ENCODE data around the gene MARK3.
A peak's percentile ranks its signal among the peaks of the same experiment; 100 is the strongest.

MARK3 gene

GRCh38 chr14:103463851-103464250 lies 78.6 kb downstream of the MARK3 start:
- no peak for TF ChIP-seq CTCF (conservative IDR thresholded peaks at IDR 0.05; ENCODE audit: low read depth, low read length)
- H3K4me3 ChIP-seq (ENCODE audit: low read length) = no peak overlapping the region
- no peak for DNase-seq (ENCODE audit: low read depth)

DNA sequence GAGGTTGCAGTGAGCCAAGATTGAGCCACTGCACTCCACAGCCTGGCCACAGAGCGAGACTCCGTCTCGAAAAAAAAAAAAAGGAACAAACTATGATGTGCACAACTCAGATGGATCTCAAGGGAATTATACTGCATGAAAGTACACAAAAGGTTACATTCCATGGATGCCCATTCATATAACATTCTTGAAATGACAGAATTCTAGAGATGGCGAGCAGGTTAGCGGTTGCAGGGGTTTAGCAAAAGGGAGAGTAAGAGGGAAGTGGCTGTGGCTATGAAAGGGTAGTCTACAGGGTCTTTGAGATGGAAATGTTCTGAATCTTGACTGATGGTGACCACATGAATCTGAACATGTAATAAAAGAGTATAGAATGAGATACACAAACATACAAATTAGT lies 87.7 kb downstream of the MARK3 start:
- no peak overlapping the region for H3K4me3 ChIP-seq (ENCODE audit: low read length)
- no peak for TF ChIP-seq CTCF (conservative IDR thresholded peaks at IDR 0.05; ENCODE audit: low read depth, low read length)
- DNase-seq (ENCODE audit: low read depth) = peak; percentile 5

DNA sequence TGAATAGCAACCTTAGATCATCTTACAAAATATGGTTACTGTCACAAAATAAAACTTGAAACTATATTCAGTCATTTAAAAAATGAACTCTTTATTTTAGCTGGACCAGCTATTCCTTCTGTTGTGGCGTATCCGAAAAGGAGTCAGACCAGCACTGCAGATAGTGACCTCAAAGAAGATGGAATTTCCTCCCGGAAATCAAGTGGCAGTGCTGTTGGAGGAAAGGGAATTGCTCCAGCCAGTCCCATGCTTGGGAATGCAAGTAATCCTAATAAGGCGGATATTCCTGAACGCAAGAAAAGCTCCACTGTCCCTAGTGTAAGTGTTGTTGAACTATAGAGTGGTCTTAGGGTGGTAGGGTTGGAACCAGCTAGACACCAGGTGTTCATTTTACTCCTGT lies 89.7 kb downstream of the MARK3 start:
- no peak for TF ChIP-seq CTCF (conservative IDR thresholded peaks at IDR 0.05; ENCODE audit: low read depth, low read length)
- no peak overlapping the region for H3K4me3 ChIP-seq (ENCODE audit: low read length)
- no peak for DNase-seq (ENCODE audit: low read depth)

- no peak for DNase-seq (ENCODE audit: low read depth)
- TF ChIP-seq CTCF (conservative IDR thresholded peaks at IDR 0.05; ENCODE audit: low read depth, low read length) = no peak
Observed at GRCh38 chr14:103476065-103476464, 90.8 kb downstream of the MARK3 start.

GRCh38 chr14:103476631-103477030 lies 91.4 kb downstream of the MARK3 start:
- no peak for DNase-seq (ENCODE audit: low read depth)
- no peak for TF ChIP-seq CTCF (conservative IDR thresholded peaks at IDR 0.05; ENCODE audit: low read depth, low read length)

More at GRCh38 chr14:103476065-103476464, 90.8 kb downstream of the MARK3 start:
- H3K4me3 ChIP-seq (ENCODE audit: low read length) = no peak overlapping the region

GRCh38 chr14:103480595-103480994 lies 95.4 kb downstream of the MARK3 start:
- no peak for DNase-seq (ENCODE audit: low read depth)
- H3K4me3 ChIP-seq (ENCODE audit: low read length) = no peak overlapping the region
- TF ChIP-seq CTCF (conservative IDR thresholded peaks at IDR 0.05; ENCODE audit: low read depth, low read length) = no peak

More at GRCh38 chr14:103476631-103477030, 91.4 kb downstream of the MARK3 start:
- no peak overlapping the region for H3K4me3 ChIP-seq (ENCODE audit: low read length)

DNA sequence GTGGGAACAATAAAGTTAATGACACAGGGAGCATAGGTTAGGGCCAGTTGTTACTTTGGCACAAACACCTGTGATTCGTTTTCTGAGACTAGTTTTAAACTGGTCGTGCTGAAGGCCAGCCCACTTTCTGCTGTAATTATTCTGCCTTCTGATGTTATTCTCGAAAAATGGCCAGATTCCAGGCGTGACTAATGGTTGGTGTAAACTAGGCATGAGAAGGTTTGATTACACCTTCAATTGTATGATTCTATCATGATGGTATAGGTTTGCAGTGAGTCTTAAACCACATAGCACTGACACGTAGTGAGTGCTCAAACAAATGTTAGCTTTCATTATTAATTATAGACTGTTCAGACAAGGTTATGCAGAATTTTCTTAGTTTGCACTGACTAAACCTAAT lies 98.4 kb downstream of the MARK3 start:
- no peak overlapping the region for H3K4me3 ChIP-seq (ENCODE audit: low read length)
- DNase-seq (ENCODE audit: low read depth) = peak; percentile 36
- TF ChIP-seq CTCF (conservative IDR thresholded peaks at IDR 0.05; ENCODE audit: low read depth, low read length) = no peak
